ENCODE data around the gene TBC1D22A. TPM values are rescaled to one million over a fixed set of nuclear protein-coding genes. Genes with fewer than 3 reads are reported as not detected.

The TBC1D22A gene
- total RNA-seq, 2 donors from 2014 or later, result 21.0 to 27.9 TPM

GRCh38 chr22:47207846-47208554 lies 445.6 kb downstream of the TBC1D22A start:
- no peak overlapping the region for H3K27ac Mint-ChIP-seq
- H3K9ac ChIP-seq (ENCODE audit: extremely low read depth, low read length, poor library complexity, severe bottlenecking), result no peak overlapping the region
- H3K4me3 ChIP-seq (ENCODE audit: low read length), result no peak overlapping the region
- no peak overlapping the region for H3K27ac ChIP-seq (ENCODE audit: low read depth, low read length)
- H3K36me3 Mint-ChIP-seq (ENCODE audit: low read depth), result no peaks in the 10 kb centered on the region
- peaks cover 31% of the 10 kb centered on the region for H3K9me3 ChIP-seq (ENCODE audit: control insufficient read depth, low read length)
- H3K4me1 ChIP-seq (ENCODE audit: control insufficient read depth, insufficient read depth, low read length), result no peaks in the 10 kb centered on the region
- H3K27me3 Mint-ChIP-seq (ENCODE audit: insufficient read depth), result peaks cover 2% of the 10 kb centered on the region
- H3K36me3 ChIP-seq (ENCODE audit: control insufficient read depth, insufficient read depth, low read length), result no peaks in the 10 kb centered on the region
- H3K9me3 Mint-ChIP-seq, result peaks cover 94% of the 10 kb centered on the region
- WGBS, 2 experiments (ENCODE audit: insufficient coverage in 1 of 2, insufficient read length in 1 of 2), result 81 to 86% methylated on average over 6 to 12 of the region's 12 CpGs
- H3K4me1 Mint-ChIP-seq, result no peaks in the 10 kb centered on the region
- H3K4me3 Mint-ChIP-seq, result no peak overlapping the region
- TF ChIP-seq, protein P1, sequence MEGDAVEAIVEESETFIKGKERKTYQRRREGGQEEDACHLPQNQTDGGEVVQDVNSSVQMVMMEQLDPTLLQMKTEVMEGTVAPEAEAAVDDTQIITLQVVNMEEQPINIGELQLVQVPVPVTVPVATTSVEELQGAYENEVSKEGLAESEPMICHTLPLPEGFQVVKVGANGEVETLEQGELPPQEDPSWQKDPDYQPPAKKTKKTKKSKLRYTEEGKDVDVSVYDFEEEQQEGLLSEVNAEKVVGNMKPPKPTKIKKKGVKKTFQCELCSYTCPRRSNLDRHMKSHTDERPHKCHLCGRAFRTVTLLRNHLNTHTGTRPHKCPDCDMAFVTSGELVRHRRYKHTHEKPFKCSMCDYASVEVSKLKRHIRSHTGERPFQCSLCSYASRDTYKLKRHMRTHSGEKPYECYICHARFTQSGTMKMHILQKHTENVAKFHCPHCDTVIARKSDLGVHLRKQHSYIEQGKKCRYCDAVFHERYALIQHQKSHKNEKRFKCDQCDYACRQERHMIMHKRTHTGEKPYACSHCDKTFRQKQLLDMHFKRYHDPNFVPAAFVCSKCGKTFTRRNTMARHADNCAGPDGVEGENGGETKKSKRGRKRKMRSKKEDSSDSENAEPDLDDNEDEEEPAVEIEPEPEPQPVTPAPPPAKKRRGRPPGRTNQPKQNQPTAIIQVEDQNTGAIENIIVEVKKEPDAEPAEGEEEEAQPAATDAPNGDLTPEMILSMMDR (conservative IDR thresholded peaks at IDR 0.05), result no peak
- DNase-seq, result peak; percentile 20
- no peaks in the 10 kb centered on the region for H3K27me3 ChIP-seq (ENCODE audit: control insufficient read depth, insufficient read depth, low read length, poor library complexity, severe bottlenecking)

DNA sequence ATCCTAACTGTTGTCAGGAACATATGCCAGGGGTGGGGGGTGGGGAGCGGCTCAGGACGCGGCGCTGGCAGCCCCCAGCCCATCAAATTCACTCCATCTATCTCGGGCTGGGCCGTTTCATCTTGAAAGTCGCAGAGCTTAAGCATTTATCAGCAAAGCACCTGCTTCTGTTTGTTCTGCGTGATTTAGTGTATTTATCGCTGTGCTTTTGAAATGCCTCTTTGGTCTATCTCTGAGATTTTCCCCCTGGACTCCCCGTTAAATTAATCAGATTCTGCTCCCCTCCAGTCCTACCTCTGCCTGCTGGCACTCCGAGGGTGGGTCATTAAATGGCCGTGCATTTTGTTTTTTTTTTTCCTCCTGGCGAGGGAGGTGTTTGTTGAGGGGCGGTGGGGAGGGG lies 446.2 kb downstream of the TBC1D22A start:
- H3K4me1 ChIP-seq (ENCODE audit: control insufficient read depth, insufficient read depth, low read length), result no peaks in the 10 kb centered on the region
- TF ChIP-seq, protein P1 (conservative IDR thresholded peaks at IDR 0.05), result no peak
- Mint-ChIP-seq H3K4me1 (no peaks in the 10 kb centered on the region), H3K27me3 (ENCODE audit: insufficient read depth) (peaks cover 3% of the 10 kb centered on the region), H3K27ac (no peak overlapping the region), H3K36me3 (ENCODE audit: low read depth) (peaks cover 3% of the 10 kb centered on the region), H3K9me3 (peaks cover 94% of the 10 kb centered on the region), H3K4me3 (no peak overlapping the region)
- no peak overlapping the region for H3K4me3 ChIP-seq (ENCODE audit: low read length)
- peaks cover 37% of the 10 kb centered on the region for H3K9me3 ChIP-seq (ENCODE audit: control insufficient read depth, low read length)
- no peak overlapping the region for H3K27ac ChIP-seq (ENCODE audit: low read depth, low read length)
- 85 to 91% methylated on average over 10 to 14 of the region's 14 CpGs for WGBS, 2 experiments (ENCODE audit: insufficient coverage in 1 of 2, insufficient read length in 1 of 2)
- DNase-seq, result no peak
- H3K36me3 ChIP-seq (ENCODE audit: control insufficient read depth, insufficient read depth, low read length), result no peaks in the 10 kb centered on the region
- H3K27me3 ChIP-seq (ENCODE audit: control insufficient read depth, insufficient read depth, low read length, poor library complexity, severe bottlenecking), result no peaks in the 10 kb centered on the region
- no peak overlapping the region for H3K9ac ChIP-seq (ENCODE audit: extremely low read depth, low read length, poor library complexity, severe bottlenecking)

GRCh38 chr22:47209040-47209514 lies 446.6 kb downstream of the TBC1D22A start:
- Mint-ChIP-seq H3K9me3 (peaks cover 94% of the 10 kb centered on the region), H3K36me3 (ENCODE audit: low read depth) (peaks cover 3% of the 10 kb centered on the region), H3K4me3 (no peak overlapping the region), H3K27me3 (ENCODE audit: insufficient read depth) (peaks cover 3% of the 10 kb centered on the region), H3K4me1 (no peaks in the 10 kb centered on the region), H3K27ac (no peak overlapping the region)
- WGBS, 2 experiments (ENCODE audit: insufficient coverage in 1 of 2, insufficient read length in 1 of 2), result 82 to 90% methylated on average over 2 to 12 of the region's 12 CpGs
- no peaks in the 10 kb centered on the region for H3K27me3 ChIP-seq (ENCODE audit: control insufficient read depth, insufficient read depth, low read length, poor library complexity, severe bottlenecking)
- H3K9ac ChIP-seq (ENCODE audit: extremely low read depth, low read length, poor library complexity, severe bottlenecking), result no peak overlapping the region
- no peaks in the 10 kb centered on the region for H3K36me3 ChIP-seq (ENCODE audit: control insufficient read depth, insufficient read depth, low read length)
- peaks cover 42% of the 10 kb centered on the region for H3K9me3 ChIP-seq (ENCODE audit: control insufficient read depth, low read length)
- no peaks in the 10 kb centered on the region for H3K4me1 ChIP-seq (ENCODE audit: control insufficient read depth, insufficient read depth, low read length)
- H3K4me3 ChIP-seq (ENCODE audit: low read length), result no peak overlapping the region
- TF ChIP-seq, protein P1 (conservative IDR thresholded peaks at IDR 0.05), result no peak
- no peak for DNase-seq
- H3K27ac ChIP-seq (ENCODE audit: low read depth, low read length), result no peak overlapping the region

Data from endodermal cell (in vitro differentiated cells).